A673 (cell line): ENCODE measurements around the gene PARN. TPM values are rescaled to one million over a fixed set of nuclear protein-coding genes. Genes with fewer than 3 reads are reported as not detected.

ENCODE experiments used
- BruUV-seq: library from RNA; stranded (reverse); fragments of 400-500 nt; replicated peaks from 2 replicates; lab custom pipeline; 2021; lab: Mats Ljungman, UMichigan
- CTCF ChIA-PET: fragments of 300-600 bp; sonication (Branson Sonifier 250); formaldehyde crosslinking; loops from one replicate; lab custom pipeline; 2022; ENCODE audit warnings: antibody characterized with exemption; lab: Charles Lee
- POLR2A ChIA-PET: fragments of 300-600 bp; sonication (Branson Sonifier 250); formaldehyde crosslinking; loops from one replicate; lab custom pipeline; 2022; ENCODE audit warnings: antibody characterized with exemption; ENCODE audit not compliant: low non-redundant PET; lab: Charles Lee
- DNase-seq: peaks from one replicate; pipeline ENCODE4 v3.0.0-alpha.2; 2015; ENCODE audit warnings: low spot score
- H3K27ac ChIP-seq: fragments of 200-600 bp; sonication (generic); 2 replicates; pipeline ENCODE4 v1.5.1; 2016; ENCODE audit warnings: mixed run types, low read depth, mild to moderate bottlenecking, mixed read lengths, antibody characterized with exemption, low read length; ENCODE audit not compliant: poor library complexity, severe bottlenecking
- H3K27me3 ChIP-seq: fragments of 200-600 bp; sonication (generic); replicated peaks from 2 replicates; pipeline ENCODE4 v1.6.1; 2017; ENCODE audit warnings: mixed run types, low read depth, mild to moderate bottlenecking, mixed read lengths, antibody characterized with exemption, low read length; ENCODE audit not compliant: insufficient read depth, poor library complexity
- H3K36me3 ChIP-seq: fragments of 200-600 bp; sonication (generic); 2 replicates; pipeline ENCODE4 v1.6.1; 2016; ENCODE audit warnings: mixed run types, mild to moderate bottlenecking, mixed read lengths, antibody characterized with exemption, low read length; ENCODE audit not compliant: insufficient read depth, poor library complexity, severe bottlenecking
- H3K4me1 ChIP-seq: fragments of 200-600 bp; sonication (generic); 2 replicates; pipeline ENCODE4 v1.6.1; 2017; ENCODE audit warnings: mixed run types, mild to moderate bottlenecking, mixed read lengths, antibody characterized with exemption, low read length; ENCODE audit not compliant: insufficient read depth, poor library complexity, severe bottlenecking
- H3K4me3 ChIP-seq: fragments of 200-600 bp; sonication (generic); 2 replicates; pipeline ENCODE4 v1.5.1; 2016; ENCODE audit warnings: low read depth, mixed run types, mild to moderate bottlenecking, mixed read lengths, low read length; ENCODE audit not compliant: poor library complexity, severe bottlenecking
- H3K9me3 ChIP-seq: fragments of 200-600 bp; sonication (generic); 2 replicates; pipeline ENCODE4 v1.6.1; 2016; ENCODE audit warnings: mixed run types, low read depth, mild to moderate bottlenecking, mixed read lengths, antibody characterized with exemption, low read length; ENCODE audit not compliant: poor library complexity, severe bottlenecking
- CTCF ChIP-seq: fragments of 300-800, 200-600 bp; sonication (generic); conservative IDR thresholded peaks from 2 replicates; pipeline ENCODE4 v1.5.1; 2017; ENCODE audit warnings: low read depth, mild to moderate bottlenecking, antibody characterized with exemption, low read length, moderate library complexity, mixed read lengths
- EZH2 ChIP-seq: fragments of 200-600 bp; sonication (generic); IDR thresholded peaks from 2 replicates; pipeline ENCODE4 v1.6.1; 2017; ENCODE audit warnings: borderline replicate concordance, low read depth, mild to moderate bottlenecking, mixed read lengths, antibody characterized with exemption, low read length; ENCODE audit not compliant: poor library complexity, severe bottlenecking
- intact Hi-C: fragments of 100-400 bp; cut with micrococcal nuclease; formaldehyde crosslinking; loops from one replicate; pipeline ENCODE4 v1.10.0; 2022; ENCODE audit not compliant: unreplicated experiment
- total RNA-seq: library from RNA; stranded (reverse); gene quantifications from 2 replicates; pipeline ENCODE4 v1.2.3, GENCODE V29; 2021

Gene PARN
- total RNA-seq, 1 experiment from 2014 or later, result 37.5 TPM

GRCh38 chr16:14492614-14493013 is 137.4 kb downstream of the PARN start:
- POLR2A ChIA-PET, result no interaction called here
- no TSS peak for BruUV-seq
- Histone ChIP-seq H3K27me3 (no peaks in the 10 kb centered on the region), H3K4me3 (no peak overlapping the region), H3K36me3 (no peaks in the 10 kb centered on the region), H3K27ac (no peak overlapping the region), H3K9me3 (no peaks in the 10 kb centered on the region), H3K4me1 (peaks cover 21% of the 10 kb centered on the region)
- intact Hi-C loops, result no loop called here
- TF ChIP-seq CTCF, result no peak
- TF ChIP-seq EZH2, result no peak
- CTCF ChIA-PET, result no interaction called here
- DNase-seq, result no peak

- Histone ChIP-seq H3K36me3 (no peaks in the 10 kb centered on the region), H3K4me1 (peaks cover 28% of the 10 kb centered on the region), H3K4me3 (no peak overlapping the region), H3K27ac (no peak overlapping the region), H3K27me3 (no peaks in the 10 kb centered on the region), H3K9me3 (no peaks in the 10 kb centered on the region)
- BruUV-seq, result no TSS peak
- ChIA-PET POLR2A (no interaction called here), CTCF (no interaction called here)
- DNase-seq, result no peak
- intact Hi-C loops, result no loop called here
- TF ChIP-seq CTCF (no peak), EZH2 (no peak)
Observed at GRCh38 chr16:14491861-14492529, 138.1 kb downstream of the PARN start.

- Histone ChIP-seq H3K36me3 (no peaks in the 10 kb centered on the region), H3K9me3 (no peaks in the 10 kb centered on the region), H3K4me3 (no peak overlapping the region), H3K27me3 (no peaks in the 10 kb centered on the region), H3K4me1 (peaks cover 33% of the 10 kb centered on the region), H3K27ac (no peak overlapping the region)
- intact Hi-C loops, result no loop called here
- TF ChIP-seq EZH2, result no peak
- TF ChIP-seq CTCF, result no peak
- BruUV-seq, result no TSS peak
- CTCF ChIA-PET, result no interaction called here
- POLR2A ChIA-PET, result no interaction called here
- DNase-seq, result no peak
Observed at GRCh38 chr16:14490235-14490634, 139.8 kb downstream of the PARN start.
